HepG2 (cell line): ENCODE data around the gene CAMK1. TPM values are rescaled to one million over a fixed set of nuclear protein-coding genes. Genes with fewer than 3 reads are reported as not detected.

Experiments used
- ARNT ChIP-seq: fragments of 450-650 bp; IDR thresholded peaks from 2 replicates; pipeline ENCODE4 v1.6.1; 2017
- ATF1 ChIP-seq: IDR thresholded peaks from 2 replicates; pipeline ENCODE4 v1.6.1; 2016; ENCODE audit warnings: mild to moderate bottlenecking, control low read depth
- ELF4 ChIP-seq: sonication (generic); formaldehyde crosslinking; IDR thresholded peaks from 2 replicates; pipeline ENCODE4 v1.5.0; 2020; ENCODE audit warnings: missing genetic modification reagents, mild to moderate bottlenecking, moderate library complexity, borderline replicate concordance
- MXI1 ChIP-seq: IDR thresholded peaks from 3 replicates; pipeline ENCODE4 v1.6.1; 2012; ENCODE audit warnings: low read depth, low read length, inconsistent platforms, borderline replicate concordance
- POLR2G ChIP-seq: fragments of 200-400 bp; formaldehyde crosslinking; IDR thresholded peaks from 2 replicates; pipeline ENCODE4 v1.6.1; 2018; ENCODE audit warnings: mild to moderate bottlenecking, low read depth, low read length, moderate library complexity
- RAD21 ChIP-seq: fragments of 450-650 bp; formaldehyde crosslinking; IDR thresholded peaks from 2 replicates; pipeline ENCODE4 v1.5.0; 2020; ENCODE audit warnings: mild to moderate bottlenecking
- TSC22D2 ChIP-seq: sonication (generic); formaldehyde crosslinking; IDR thresholded peaks from 2 replicates; pipeline ENCODE4 v1.5.1; 2020; ENCODE audit warnings: missing genetic modification reagents, mild to moderate bottlenecking, borderline replicate concordance
- ZBTB7B ChIP-seq: sonication (generic); formaldehyde crosslinking; IDR thresholded peaks from 2 replicates; pipeline ENCODE4 v1.4.0; 2020; ENCODE audit warnings: missing genetic modification reagents
- ZC3H13 ChIP-seq: sonication (generic); formaldehyde crosslinking; IDR thresholded peaks from 2 replicates; pipeline ENCODE4 v1.8.1; 2023; ENCODE audit warnings: mild to moderate bottlenecking, missing genetic modification reagents, moderate library complexity
- ZNF160 ChIP-seq: sonication (generic); formaldehyde crosslinking; IDR thresholded peaks from 2 replicates; pipeline ENCODE4 v1.8.0; 2022; ENCODE audit warnings: mild to moderate bottlenecking, inconsistent platforms, missing genetic modification reagents
- ZNF230 ChIP-seq: sonication (generic); formaldehyde crosslinking; IDR thresholded peaks from 2 replicates; pipeline ENCODE4 v1.4.0; 2020; ENCODE audit warnings: mild to moderate bottlenecking, missing genetic modification reagents
- ZNF343 ChIP-seq: sonication (generic); formaldehyde crosslinking; IDR thresholded peaks from 2 replicates; pipeline ENCODE4 v1.4.0; 2020; ENCODE audit warnings: mild to moderate bottlenecking, missing genetic modification reagents
- ZNF546 ChIP-seq: sonication (generic); formaldehyde crosslinking; conservative IDR thresholded peaks from 2 replicates; pipeline ENCODE4 v1.8.1; 2023; ENCODE audit warnings: mild to moderate bottlenecking, missing genetic modification reagents
- ZNF614 ChIP-seq: IDR thresholded peaks from 2 replicates; pipeline ENCODE4 v1.6.1; 2018; ENCODE audit warnings: missing biosample characterization, missing genetic modification reagents, inconsistent platforms, borderline replicate concordance
- ZNF660 ChIP-seq: sonication (generic); formaldehyde crosslinking; IDR thresholded peaks from 2 replicates; pipeline ENCODE4 v1.5.1; 2020; ENCODE audit warnings: mild to moderate bottlenecking, low read depth, missing genetic modification reagents, borderline replicate concordance
- ZNF713 ChIP-seq: sonication (generic); formaldehyde crosslinking; IDR thresholded peaks from 2 replicates; pipeline ENCODE4 v1.4.0; 2020; ENCODE audit warnings: mild to moderate bottlenecking, missing genetic modification reagents
- ZNF724P ChIP-seq: sonication (generic); formaldehyde crosslinking; IDR thresholded peaks from 2 replicates; pipeline ENCODE4 v1.8.0; 2022; ENCODE audit warnings: missing genetic modification reagents, borderline replicate concordance
- ZNF746 ChIP-seq: sonication (generic); formaldehyde crosslinking; IDR thresholded peaks from 2 replicates; pipeline ENCODE4 v1.8.0; 2022; ENCODE audit warnings: mild to moderate bottlenecking, missing genetic modification reagents
- polyA plus RNA-seq, 8 experiments: library from polyadenylated mRNA; depleted of rRNA in 3 of 8; stranded (reverse) in 7 of 8; unstranded in 1 of 8; fragments of >200 nt; fragmentation: Illumina TruSeq in 4 of 8; extraction: Trizol in 4 of 8; gene quantifications; 2 replicates each; pipeline versions ENCODE4 v1.2.1 to v1.2.3, GENCODE V29; 2011 to 2016; ENCODE audit warnings: low read depth in 4 of 8, missing spikeins in 1 of 8, mixed read lengths in 1 of 8; ENCODE audit not compliant: insufficient read depth in 1 of 8
- total RNA-seq, 5 experiments: library from RNA; depleted of rRNA; stranded (reverse); fragments of >200 nt; fragmentation: Illumina TruSeq; extraction: Trizol; gene quantifications; 2 replicates each; pipeline ENCODE4 v1.2.3, GENCODE V29; 2016; ENCODE audit warnings: low read depth in 1 of 5
- TF ChIP-seq, protein P1 (sequence below): sonication (generic); formaldehyde crosslinking; IDR thresholded peaks from 2 replicates; pipeline ENCODE4 v1.5.0; 2020; ENCODE audit warnings: mild to moderate bottlenecking, missing genetic modification reagents, borderline replicate concordance
- TF ChIP-seq, protein P2 (sequence below): IDR thresholded peaks from 2 replicates; pipeline ENCODE4 v1.4.0; 2020; ENCODE audit warnings: mild to moderate bottlenecking, missing genetic modification reagents
- TF ChIP-seq, protein P3 (sequence below): sonication (generic); formaldehyde crosslinking; IDR thresholded peaks from 2 replicates; pipeline ENCODE4 v1.4.0; 2020; ENCODE audit warnings: mild to moderate bottlenecking, missing genetic modification reagents
- TF ChIP-seq, protein P4 (sequence below): sonication (generic); formaldehyde crosslinking; IDR thresholded peaks from 2 replicates; pipeline ENCODE4 v1.8.1; 2023; ENCODE audit warnings: mild to moderate bottlenecking, inconsistent platforms, moderate library complexity, missing genetic modification reagents, borderline replicate concordance

Gene CAMK1
- total and polyA plus RNA-seq, 2 of the 13 experiments (the other 11 are each of a cell fraction or from before 2014, with no cell fraction given): 26.4 to 53.3 TPM

GRCh38 chr3:9749645-9750555, 19.8 kb downstream of the CAMK1 start, which contains the start of gene OGG1 (continued):
- TF ChIP-seq, protein P1, sequence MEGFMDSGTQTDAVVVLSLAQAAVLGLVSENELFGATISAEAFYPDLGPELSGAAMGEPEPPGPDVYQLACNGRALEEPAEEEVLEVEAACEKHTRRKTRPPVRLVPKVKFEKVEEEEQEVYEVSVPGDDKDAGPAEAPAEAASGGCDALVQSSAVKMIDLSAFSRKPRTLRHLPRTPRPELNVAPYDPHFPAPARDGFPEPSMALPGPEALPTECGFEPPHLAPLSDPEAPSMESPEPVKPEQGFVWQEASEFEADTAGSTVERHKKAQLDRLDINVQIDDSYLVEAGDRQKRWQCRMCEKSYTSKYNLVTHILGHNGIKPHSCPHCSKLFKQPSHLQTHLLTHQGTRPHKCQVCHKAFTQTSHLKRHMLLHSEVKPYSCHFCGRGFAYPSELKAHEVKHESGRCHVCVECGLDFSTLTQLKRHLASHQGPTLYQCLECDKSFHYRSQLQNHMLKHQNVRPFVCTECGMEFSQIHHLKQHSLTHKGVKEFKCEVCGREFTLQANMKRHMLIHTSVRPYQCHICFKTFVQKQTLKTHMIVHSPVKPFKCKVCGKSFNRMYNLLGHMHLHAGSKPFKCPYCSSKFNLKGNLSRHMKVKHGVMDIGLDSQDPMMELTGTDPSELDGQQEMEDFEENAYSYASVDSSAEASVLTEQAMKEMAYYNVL (CRISPR knock-in tag): peak; percentile 56; the same call in 1 of the 2 replicates
- TF ChIP-seq, protein P2, sequence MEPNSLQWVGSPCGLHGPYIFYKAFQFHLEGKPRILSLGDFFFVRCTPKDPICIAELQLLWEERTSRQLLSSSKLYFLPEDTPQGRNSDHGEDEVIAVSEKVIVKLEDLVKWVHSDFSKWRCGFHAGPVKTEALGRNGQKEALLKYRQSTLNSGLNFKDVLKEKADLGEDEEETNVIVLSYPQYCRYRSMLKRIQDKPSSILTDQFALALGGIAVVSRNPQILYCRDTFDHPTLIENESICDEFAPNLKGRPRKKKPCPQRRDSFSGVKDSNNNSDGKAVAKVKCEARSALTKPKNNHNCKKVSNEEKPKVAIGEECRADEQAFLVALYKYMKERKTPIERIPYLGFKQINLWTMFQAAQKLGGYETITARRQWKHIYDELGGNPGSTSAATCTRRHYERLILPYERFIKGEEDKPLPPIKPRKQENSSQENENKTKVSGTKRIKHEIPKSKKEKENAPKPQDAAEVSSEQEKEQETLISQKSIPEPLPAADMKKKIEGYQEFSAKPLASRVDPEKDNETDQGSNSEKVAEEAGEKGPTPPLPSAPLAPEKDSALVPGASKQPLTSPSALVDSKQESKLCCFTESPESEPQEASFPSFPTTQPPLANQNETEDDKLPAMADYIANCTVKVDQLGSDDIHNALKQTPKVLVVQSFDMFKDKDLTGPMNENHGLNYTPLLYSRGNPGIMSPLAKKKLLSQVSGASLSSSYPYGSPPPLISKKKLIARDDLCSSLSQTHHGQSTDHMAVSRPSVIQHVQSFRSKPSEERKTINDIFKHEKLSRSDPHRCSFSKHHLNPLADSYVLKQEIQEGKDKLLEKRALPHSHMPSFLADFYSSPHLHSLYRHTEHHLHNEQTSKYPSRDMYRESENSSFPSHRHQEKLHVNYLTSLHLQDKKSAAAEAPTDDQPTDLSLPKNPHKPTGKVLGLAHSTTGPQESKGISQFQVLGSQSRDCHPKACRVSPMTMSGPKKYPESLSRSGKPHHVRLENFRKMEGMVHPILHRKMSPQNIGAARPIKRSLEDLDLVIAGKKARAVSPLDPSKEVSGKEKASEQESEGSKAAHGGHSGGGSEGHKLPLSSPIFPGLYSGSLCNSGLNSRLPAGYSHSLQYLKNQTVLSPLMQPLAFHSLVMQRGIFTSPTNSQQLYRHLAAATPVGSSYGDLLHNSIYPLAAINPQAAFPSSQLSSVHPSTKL (CRISPR knock-in tag): no peak
- no peak for TF ChIP-seq ZNF160 (CRISPR knock-in tag)
- no peak for TF ChIP-seq ZNF660 (CRISPR knock-in tag)
- TF ChIP-seq ATF1 (CRISPR knock-in tag): no peak
- peak; percentile 63; the same call in 1 of the 2 replicates for TF ChIP-seq ZNF546 (CRISPR knock-in tag)
- TF ChIP-seq ARNT: no peak
- TF ChIP-seq ZNF614 (CRISPR knock-in tag): peak; percentile 39; the same call in 1 of the 2 replicates
- peak; percentile 72; the same call in 1 of the 3 replicates for TF ChIP-seq MXI1
- TF ChIP-seq ZNF343 (CRISPR knock-in tag): peak; percentile 73; the same call in 1 of the 2 replicates
- no peak for TF ChIP-seq ZNF713
- TF ChIP-seq ZBTB7B (CRISPR knock-in tag): no peak
- TF ChIP-seq RAD21 (CRISPR knock-in tag): no peak
- TF ChIP-seq TSC22D2 (CRISPR knock-in tag): no peak
- peak; percentile 77 for TF ChIP-seq POLR2G
- no peak for TF ChIP-seq ZNF746 (CRISPR knock-in tag)
- no peak for TF ChIP-seq ZNF724P (CRISPR knock-in tag)
- TF ChIP-seq ZNF230: peak; percentile 66; the same call in 1 of the 2 replicates
- no peak for TF ChIP-seq ELF4 (CRISPR knock-in tag)
- TF ChIP-seq, protein P3, sequence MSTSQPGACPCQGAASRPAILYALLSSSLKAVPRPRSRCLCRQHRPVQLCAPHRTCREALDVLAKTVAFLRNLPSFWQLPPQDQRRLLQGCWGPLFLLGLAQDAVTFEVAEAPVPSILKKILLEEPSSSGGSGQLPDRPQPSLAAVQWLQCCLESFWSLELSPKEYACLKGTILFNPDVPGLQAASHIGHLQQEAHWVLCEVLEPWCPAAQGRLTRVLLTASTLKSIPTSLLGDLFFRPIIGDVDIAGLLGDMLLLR (CRISPR knock-in tag): no peak; the same call in 1 of the 2 replicates
- no peak for TF ChIP-seq ZC3H13 (CRISPR knock-in tag)
- TF ChIP-seq, protein P4, sequence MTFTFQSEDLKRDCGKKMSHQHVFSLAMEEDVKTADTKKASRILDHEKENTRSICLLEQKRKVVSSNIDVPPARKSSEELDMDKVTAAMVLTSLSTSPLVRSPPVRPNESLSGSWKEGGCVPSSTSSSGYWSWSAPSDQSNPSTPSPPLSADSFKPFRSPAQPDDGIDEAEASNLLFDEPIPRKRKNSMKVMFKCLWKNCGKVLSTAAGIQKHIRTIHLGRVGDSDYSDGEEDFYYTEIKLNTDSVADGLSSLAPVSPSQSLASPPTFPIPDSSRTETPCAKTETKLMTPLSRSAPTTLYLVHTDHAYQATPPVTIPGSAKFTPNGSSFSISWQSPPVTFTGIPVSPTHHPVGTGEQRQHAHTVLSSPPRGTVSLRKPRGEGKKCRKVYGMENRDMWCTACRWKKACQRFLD: 0 out of 2 replicates have a peak, but pooled peaks have one; percentile 20
